NCI-H748 (cell line): Measurements from ENCODE around the gene NAPG.
"Not testable (repeated sequence)": the region's sequence is repeated elsewhere in the genome, so short reads cannot be mapped to it uniquely, and the experiment has no call there.

Experiments
- DNase-seq: peaks from one replicate; lab custom pipeline; 2025; ENCODE audit not compliant: unreplicated experiment; lab: John Stamatoyannopoulos, UW

Gene NAPG

GRCh38 chr18:10577842-10578572 is 52.2 kb downstream of the NAPG start:
- not testable (repeated sequence) for DNase-seq

DNA sequence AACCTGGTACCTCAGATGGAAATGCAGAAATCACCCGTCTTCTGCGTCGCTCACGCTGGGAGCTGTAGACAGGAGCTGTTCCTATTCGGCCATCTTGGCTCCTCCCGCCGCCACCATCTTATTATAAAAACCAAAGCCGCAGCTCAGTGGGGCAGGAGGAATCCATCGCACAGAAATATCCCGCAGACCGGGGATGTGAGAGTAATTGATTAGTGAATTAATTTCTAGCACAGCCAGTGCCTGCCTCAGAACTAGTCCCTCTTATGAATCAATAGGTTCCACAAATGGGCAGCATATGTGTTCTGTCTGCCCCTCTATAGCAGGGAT is 52.7 kb downstream of the NAPG start:
- peak; percentile 38 for DNase-seq

GRCh38 chr18:10579079-10579867 is 53.4 kb downstream of the NAPG start:
- DNase-seq = no peak

- DNase-seq = no peak
Measured at GRCh38 chr18:10580215-10580614, 54.4 kb downstream of the NAPG start.

GRCh38 chr18:10585260-10585659 is 59.4 kb downstream of the NAPG start:
- DNase-seq = no peak

GRCh38 chr18:10588975-10589374 is 63.1 kb downstream of the NAPG start:
- DNase-seq = peak; percentile 80

DNA sequence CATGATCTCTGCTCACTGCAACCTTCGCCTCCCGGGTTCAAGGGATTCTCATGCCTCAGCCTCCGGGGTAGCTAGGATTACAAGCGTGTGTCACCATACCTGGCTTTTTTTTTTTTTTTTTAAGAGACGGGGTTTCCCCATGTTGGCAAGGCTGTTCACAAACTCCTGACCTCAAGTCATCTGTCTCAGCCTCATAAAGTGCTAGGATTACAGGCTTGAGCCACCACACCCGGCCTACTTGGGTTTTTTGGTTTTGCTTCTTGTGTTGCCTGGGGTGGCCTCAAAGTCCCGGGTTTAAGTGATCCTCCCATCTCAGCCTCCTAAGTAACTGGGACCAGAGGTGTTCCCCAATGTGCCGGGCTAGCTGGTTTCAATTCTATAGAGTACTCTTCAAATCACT is 64.6 kb downstream of the NAPG start:
- no peak for DNase-seq

GRCh38 chr18:10591896-10592295 is 66.1 kb downstream of the NAPG start:
- DNase-seq = no peak

GRCh38 chr18:10593366-10594022 is 67.7 kb downstream of the NAPG start:
- DNase-seq = not testable (repeated sequence)

- DNase-seq = not testable (repeated sequence)
Measured at GRCh38 chr18:10595917-10596316, 70.1 kb downstream of the NAPG start.

DNA sequence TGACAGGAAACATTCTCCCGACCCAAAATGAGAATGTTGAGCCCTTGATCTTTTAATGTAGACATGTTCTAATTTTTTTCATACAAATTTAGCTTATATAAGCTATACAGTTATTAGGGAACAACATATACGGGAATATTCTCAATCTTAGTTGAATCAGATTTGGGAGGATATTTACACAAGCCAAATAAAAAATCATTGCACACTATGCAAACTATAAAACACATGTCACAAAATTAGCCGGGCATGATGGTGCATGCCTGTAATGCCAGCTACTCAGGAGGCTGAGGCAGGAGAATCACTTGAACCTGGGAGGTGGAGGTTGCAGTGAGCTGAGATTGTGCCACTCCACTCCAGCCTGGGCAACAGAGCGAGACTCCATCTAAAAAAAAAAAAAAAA is 71.9 kb downstream of the NAPG start:
- not testable (repeated sequence) for DNase-seq

DNA sequence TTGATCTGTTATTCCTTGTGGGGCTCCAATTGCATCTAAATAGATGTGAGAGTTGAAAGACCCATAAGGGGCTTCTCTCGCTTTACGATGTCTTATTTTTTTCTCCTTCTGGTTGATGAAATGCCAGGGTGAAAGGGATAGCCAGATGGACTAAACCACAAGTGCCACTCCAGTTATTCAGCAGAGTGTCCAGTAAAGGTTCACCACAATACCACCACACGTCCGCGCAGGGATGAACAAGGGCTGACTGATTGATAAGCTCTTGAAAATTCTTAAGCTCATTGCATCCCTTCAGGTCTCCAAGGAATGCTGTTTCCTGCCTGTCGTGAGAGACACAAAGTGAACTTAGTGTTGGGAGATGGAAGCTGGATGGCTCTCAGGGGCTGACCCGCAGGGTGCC is 74.9 kb downstream of the NAPG start:
- DNase-seq = not testable (repeated sequence)
